ENCODE measurements around the gene PSMB7.

The PSMB7 gene

GRCh38 chr9:124440786-124441185 lies 25.5 kb upstream of the PSMB7 start:
- TF ChIP-seq CTCF (IDR thresholded peaks at IDR 0.05) = no peak

GRCh38 chr9:124439686-124440243 lies 24.5 kb upstream of the PSMB7 start:
- TF ChIP-seq CTCF (IDR thresholded peaks at IDR 0.05) = no peak

DNA sequence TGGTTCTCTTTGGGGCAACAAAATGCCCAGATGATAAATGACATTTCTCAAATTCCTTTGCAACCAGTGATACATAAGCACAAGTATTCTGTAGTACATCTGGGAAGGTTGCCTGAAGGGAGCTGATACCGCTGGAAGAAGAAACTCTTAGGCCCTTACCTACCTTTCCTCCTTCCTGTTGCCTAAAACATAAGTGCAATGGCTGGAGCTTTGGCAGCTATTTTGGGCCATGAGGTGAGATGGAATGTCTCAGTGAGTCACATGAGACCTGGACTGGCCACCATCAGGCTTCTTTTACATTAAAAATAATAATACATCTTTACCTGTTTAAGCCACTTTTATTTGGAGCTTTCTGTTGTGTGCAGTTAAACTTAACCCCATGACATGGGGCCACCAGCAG lies 23.8 kb upstream of the PSMB7 start:
- no peak for TF ChIP-seq CTCF (IDR thresholded peaks at IDR 0.05)

GRCh38 chr9:124438091-124438490 lies 22.8 kb upstream of the PSMB7 start:
- no peak for TF ChIP-seq CTCF (IDR thresholded peaks at IDR 0.05)

- TF ChIP-seq CTCF (IDR thresholded peaks at IDR 0.05) = no peak
Measured at GRCh38 chr9:124437086-124437485, 21.8 kb upstream of the PSMB7 start.

GRCh38 chr9:124436320-124436719 lies 21.1 kb upstream of the PSMB7 start:
- no peak for TF ChIP-seq CTCF (IDR thresholded peaks at IDR 0.05)

DNA sequence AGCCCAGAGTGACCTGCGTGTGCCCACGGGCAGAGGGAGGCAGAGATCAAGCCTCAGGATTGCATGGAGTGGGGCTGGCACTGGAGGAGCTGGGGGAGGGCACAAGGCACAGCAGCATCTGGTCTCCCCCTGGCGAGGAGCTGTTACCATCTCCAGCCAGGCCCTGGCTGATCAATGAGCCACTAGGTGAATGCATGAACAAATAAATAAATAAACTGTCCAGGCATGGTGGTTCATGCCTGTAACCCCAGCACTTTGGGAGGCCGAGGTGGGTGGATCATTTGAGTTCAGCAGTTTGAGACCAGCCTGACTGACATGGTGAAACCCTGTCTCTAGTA lies 14.3 kb upstream of the PSMB7 start:
- no peak for TF ChIP-seq CTCF (IDR thresholded peaks at IDR 0.05)

All from LNCAP (cell line).